Stimulated activated CD4-positive, alpha-beta T cell treated with anti-CD3 and anti-CD28 coated beads, Interleukin-1b, Interleukin-23, amount 100 ng/mL, for 4 hours (primary cell): ENCODE measurements around the gene DGKA.

Experiments
- DNase-seq, 2 donors: peaks; one replicate each; pipeline ENCODE4 v3.0.0-alpha.2; 2020; ENCODE audit warnings: low read depth in 2 of 2

Gene DGKA

DNA sequence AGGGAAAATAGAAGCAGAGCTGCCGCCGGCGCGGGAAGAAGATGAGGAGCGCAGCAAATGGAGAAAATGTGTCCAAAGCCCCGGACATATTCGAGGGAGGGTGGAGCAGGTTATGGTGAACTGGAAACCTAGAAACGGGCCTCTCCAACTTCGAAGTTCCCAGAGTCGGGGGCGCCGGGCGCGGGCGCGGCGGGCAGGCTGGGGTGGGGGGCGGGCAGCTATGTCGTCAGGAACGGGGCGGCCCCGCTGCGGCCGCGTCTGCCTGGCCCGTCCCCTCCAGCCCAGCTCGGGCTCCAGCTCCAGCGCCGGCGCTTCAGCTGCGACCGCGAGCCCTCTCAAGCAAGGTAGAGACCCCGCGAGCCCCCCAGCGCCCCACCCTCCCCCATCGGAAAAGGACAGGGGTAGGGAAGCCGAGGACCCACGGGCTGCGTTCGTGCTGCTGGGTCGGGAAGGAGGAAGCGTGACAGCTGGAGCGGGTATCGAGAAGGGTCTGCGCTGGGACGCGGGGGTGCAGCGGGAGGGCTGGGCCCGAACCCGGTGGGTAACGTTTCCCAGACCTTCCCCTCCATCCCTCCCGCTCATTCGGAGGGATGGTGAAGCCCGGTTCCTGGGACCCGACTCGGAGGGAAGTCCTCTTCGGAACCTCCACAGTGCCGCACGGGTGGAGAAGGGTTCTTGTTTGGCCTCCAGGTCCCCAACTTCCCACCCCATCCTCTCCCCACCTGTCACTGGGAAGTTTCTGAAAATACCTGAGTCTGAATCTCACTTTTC lies 1.0 kb downstream of the DGKA start:
- DNase-seq, result no peak

DNA sequence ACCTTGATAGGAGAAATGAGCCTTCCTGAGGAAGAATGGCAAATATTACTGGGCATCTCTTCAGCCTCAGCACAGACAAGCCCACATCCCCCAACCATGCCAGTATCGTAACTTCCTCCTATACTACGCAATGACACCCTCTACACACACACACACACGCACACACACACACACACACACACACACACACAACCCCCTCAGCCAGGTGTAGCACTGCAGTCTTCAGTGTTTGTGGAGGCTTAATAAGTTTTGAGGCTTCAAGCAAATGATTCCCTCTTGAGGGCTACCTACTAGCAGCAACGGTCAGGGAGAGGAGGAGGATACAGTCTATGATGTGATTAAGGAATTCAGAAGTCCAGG lies 1.6 kb downstream of the DGKA start:
- no peak for DNase-seq

DNA sequence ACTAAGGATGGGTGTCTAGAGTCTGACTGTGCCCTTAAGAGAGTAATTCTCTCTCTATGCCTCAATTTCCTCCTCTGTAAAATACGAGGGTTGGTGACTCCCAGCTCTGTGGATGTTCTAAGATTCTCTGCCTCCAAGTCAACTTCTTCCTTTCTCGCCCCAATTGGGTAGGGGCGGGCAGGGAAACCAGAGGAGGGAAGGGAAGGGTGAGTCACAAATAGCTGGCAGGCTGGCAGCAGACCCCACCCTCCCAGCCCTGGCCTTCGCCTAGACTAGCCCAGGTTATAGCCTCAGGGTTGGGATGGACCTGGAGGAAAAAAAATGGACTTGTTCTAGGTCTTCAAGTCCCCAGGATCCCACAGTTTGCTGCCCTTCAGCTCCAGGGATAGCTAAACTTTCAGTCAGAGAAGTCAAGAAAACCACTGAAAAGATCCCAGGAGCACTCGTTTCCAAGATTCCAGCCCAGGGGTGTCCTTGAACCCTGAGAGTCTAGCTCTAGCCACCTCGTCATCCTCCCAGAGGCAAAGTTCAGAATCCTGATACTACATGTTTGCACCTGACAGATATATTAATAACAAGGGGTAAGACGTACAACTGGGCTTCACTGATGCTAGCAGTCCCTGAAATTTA lies 2.3 kb downstream of the DGKA start:
- DNase-seq, result no peak

DNA sequence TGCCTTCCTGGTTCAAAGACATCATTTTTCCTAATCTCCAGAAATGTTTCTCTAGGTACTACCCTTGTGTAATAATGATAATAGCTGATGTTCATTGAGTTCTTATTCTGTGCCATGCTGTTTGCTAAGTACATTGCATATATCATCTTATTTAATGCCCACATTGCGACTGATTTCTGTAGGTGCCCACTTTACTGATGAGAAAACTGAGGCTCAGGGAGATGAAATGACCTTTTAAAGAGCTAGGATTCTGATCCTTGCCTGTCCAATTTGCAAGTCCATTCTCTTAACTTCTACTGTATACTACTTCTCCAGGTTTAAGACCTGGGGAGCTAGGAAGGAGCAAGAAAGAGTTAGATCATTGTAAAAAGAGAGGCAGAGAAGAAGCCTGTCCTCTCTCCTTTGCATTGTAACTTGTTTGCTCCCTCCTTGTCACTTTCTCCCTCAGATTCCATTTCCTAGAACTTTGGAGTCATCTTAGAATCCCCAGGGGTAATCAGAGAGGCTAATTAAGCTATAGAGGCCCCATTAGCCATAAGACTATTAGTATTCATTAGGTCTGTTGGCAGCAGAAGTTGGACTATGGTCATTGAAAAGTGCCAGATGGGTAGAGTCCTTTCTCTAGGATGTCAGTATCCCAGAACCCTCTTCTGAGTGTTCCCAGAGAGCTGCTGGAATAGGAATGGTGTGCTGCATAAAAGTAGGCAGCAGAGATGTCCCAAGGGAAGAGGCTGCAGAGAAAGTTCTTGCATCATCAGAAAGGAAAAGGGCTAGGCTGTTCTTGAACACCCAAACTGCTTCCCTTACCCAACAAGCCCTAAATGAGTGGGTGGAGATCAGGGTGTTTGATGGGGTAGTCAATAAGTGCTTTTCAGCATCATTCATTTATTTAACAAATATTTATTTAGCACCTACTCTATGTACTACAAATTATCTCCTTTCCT lies 3.1 kb downstream of the DGKA start:
- DNase-seq, result no peak

DNA sequence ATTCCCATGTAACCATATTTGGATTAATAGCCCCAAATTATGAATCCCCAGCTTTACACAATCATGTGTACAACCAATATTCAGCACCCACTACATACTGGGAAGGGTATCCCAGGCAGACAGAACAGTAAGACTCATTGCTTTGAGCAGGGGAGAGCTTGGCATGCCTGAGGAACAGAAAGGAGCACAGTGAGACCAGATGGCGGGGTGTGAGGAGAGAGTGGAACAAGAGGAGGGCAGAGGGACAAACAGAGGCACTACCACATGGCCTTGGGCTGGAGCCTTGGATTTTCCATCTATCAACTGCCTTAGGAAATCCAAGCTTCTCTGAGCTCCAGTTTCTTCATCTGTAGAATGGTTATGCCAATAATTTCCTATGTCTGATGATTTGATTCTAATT lies 3.8 kb downstream of the DGKA start:
- DNase-seq, result no peak

DNA sequence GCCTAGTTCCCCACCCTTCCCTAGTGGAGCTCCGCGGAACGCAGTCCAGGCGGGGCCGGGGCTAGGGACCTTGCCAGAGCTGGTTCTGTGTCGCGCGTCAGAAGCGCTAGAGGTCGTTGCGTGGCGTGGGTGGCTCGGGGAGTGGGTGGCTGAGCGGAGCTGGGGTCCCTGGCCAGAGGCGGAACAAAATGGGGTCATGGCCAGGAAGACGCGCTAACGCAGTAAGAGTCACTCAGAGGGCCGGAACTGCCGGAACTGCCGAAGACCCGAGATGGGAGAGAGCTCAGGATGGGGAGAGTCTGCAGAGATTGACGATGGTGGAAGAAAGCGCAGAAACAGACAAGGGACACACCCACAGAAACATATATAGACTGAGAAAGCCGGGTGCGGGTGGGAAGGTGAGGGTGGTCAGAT lies 4.8 kb downstream of the DGKA start:
- DNase-seq, result no peak

DNA sequence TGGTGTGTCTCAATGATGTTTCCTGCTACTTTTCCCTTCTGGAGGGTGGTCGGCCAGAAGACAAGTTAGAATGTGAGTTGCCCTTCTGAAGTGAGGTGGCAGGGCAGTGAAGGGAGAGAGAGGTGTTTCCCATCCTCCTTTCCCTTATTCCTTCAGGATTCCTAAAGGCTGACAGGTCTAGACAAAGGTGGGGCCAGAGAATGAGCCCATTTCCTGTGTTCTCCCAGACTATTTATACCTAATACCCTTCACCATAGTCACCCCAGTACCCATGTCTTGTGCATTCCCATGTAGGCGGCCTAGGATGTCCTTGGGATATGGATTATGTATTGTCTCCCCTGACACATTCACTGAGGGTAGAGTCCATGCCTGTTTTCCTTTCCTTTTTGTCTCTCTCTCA lies 7.0 kb downstream of the DGKA start:
- DNase-seq, result no peak

DNA sequence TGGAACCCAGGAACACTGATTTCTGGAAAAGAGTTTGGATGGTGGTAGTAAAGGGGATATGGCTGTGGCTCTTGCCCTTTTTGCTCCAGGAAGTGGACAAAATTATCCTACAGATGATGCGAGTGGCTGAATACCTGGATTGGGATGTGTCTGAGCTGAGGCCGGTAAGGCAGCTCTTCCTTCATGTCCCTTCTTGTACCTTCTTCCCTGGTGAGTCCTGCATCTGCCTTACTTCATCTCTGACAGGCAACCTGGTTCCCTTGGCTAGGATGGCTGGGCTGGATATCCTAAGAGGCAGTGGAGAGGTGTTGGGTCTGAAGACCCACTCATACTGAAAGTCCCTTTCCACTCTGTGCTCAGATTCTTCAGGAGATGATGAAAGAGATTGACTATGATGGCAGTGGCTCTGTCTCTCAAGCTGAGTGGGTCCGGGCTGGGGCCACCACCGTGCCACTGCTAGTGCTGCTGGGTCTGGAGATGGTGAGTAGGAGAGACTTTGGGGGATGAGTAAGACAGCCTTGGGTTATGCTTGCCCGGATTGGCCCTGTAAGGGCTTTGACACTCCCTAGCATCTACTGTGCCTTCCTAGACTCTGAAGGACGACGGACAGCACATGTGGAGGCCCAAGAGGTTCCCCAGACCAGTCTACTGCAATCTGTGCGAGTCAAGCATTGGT lies 8.0 kb downstream of the DGKA start:
- no peak for DNase-seq

DNA sequence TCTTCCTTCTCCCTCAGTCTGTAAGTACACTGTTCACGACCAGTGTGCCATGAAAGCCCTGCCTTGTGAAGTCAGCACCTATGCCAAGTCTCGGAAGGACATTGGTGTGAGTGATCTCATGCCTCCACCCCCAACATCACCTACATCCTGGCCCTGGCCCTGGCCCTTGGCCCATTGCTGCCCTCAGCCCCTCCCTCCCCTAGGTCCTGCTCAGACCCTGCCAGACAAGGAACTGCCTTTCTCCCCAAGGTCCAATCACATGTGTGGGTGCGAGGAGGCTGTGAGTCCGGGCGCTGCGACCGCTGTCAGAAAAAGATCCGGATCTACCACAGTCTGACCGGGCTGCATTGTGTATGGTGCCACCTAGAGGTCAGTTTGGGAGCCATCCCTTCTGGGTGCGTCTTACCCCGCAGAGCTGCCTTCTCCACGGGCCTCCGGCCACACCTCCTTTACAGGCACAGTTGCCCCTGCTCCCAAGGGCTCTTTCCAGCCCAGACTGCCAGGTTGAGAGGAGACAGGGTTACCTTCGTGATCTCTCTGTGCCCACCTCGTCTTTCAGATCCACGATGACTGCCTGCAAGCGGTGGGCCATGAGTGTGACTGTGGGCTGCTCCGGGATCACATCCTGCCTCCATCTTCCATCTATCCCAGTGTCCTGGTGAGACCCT lies 9.2 kb downstream of the DGKA start:
- DNase-seq, result peak; percentile 65 to 74

DNA sequence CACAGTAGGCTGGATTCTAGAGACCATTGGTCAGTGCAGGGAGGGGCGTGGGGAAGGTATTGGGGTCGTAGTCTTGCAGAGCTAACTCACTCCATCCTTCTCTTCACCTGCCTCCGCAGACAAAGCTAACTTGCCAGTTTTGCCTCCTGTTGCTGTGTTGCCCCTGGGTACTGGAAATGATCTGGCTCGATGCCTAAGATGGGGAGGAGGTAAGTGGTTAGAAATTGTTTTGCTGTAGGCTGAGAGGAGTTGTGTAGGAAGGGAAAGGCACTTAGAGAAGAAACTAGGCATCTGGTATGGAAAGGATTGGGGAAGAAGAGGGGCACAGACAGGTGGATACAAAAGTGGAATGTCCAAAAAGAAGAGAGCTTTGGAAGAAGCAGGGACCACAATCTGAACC lies 11.1 kb downstream of the DGKA start:
- no peak for DNase-seq

DNA sequence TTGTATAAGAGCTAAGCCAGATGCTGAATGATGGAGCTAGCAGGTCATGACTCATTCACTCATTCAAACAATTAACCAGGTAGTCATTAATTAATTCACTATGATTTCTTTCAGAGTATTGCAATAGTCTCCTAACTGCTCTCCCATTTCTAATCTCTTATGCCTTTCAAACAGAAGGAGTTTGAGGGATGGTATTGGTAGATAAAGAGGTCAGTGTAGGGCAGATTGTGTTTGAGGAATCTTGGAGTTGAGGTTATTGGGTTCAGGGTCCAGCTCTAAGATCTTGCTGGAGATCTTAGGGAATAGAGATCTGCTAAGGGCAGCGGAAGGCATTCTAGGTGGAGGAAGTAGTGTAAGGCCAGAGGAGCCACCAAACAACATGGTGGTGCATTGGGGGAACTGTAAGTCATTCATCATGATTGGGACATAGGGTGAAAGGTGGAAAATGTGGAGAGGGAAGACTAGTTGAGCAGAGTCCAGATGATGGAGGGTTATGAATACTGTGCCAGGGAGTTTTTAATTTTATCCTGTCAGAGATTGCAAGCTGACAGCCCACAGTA lies 11.7 kb downstream of the DGKA start:
- no peak for DNase-seq

DNA sequence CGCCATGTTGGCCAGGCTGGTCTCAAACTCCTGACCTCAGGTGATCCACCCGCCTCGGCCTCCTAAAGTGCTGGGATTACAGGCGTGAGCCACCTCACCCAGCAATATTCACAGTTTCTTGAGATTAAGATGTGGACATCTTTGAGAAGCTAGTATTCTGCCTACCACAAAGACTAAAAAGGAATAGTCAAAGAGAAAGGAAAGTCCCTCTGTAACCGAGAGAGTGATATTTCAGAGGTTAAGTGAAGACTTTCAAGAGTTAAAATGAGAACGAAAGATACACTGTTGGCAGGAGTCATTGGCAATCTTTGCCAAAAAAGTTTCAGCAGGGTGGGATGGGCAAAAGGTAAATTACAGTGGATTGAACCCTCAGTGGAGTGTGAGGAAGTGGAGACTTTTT lies 15.6 kb downstream of the DGKA start:
- DNase-seq, result no peak

DNA sequence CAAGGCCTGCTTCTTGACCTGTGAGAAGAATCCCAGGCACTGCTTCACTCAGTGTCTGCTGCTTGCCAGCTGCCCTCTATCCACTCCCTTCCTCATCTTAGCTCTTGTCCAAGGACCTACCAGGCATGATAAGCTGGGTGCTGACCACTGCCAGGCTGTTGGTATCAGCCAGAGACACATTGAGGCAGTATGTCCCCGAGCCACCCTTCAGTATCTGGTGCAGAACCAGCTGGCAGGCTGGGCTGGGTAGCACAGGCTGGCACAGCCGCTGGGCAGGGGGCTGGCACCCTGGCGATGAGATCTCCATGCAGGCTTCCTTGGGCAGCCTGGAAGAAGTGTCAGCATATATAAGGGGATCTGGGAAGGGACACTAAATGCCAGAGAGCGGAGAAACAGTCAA lies 24.4 kb downstream of the DGKA start:
- no peak for DNase-seq

DNA sequence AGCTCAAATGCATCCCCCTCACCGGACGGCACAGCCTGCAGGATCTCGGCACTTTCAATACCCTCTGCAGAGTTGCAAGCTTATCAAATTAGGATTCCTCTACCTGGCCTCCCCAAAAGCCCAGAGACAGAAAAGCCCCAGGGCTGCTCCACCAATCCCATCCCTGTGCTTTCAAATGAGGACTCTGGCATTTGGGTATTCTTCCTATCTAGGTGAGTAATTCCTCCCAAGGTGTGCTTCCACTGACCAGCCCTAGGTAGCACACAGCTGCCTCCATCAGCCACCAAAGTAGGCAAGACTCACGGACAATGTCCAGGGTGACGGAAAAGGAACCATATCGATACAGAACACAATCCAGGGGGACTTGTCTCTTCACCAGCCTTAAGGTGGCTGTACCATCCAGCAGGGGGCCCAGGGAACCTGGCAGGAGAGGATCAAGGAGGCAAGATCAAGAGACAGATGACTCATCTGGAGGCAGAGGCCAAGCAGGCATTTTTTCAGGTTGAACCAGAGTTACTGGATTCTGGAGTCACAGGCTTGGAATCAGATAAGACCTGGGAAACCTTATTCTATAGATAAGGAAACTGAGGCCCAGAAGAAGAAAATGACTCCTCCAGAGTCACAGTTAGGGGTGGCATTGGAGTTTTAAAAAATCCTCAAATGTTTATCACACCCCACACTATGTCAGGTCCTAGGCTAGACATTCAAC lies 25.0 kb downstream of the DGKA start:
- peak in 1 of 2 donors; percentile 35 for DNase-seq

DNA sequence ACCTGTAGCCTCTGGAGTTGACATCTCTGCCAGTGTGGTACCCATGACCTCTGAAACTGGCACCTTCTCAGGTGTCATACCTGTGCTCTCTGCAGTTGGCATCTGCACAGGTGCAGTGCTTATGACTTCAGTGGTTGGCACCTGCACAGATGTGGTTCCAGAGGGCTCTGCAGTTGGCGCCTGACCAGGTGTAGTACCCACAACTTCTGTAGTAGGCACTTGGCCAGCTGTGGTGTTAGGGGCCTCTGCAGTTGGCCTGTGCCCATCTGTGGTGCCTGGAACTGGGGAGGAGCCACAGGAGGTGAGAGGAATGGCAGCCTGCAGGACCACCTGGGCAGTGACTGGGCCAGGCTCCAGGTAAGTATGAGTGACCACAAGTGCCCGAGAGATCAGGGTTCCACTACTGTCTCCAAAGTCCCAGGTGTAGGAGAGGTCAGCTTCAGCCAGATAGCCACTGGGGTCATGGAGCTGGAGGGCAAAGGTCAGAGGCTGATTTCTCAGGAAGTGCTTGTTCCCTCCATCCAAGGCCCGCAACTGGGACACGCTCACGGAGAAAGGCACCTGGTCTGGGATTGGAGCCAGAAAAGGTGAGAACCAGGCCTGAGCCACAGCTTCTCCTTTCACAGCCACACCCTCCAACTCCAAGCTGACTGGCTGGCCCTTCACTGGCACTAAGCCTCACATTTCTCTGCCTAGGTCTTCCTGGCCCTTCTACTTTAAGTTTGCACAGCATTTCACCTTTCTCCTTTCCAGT lies 26.3 kb downstream of the DGKA start:
- DNase-seq, result no peak

DNA sequence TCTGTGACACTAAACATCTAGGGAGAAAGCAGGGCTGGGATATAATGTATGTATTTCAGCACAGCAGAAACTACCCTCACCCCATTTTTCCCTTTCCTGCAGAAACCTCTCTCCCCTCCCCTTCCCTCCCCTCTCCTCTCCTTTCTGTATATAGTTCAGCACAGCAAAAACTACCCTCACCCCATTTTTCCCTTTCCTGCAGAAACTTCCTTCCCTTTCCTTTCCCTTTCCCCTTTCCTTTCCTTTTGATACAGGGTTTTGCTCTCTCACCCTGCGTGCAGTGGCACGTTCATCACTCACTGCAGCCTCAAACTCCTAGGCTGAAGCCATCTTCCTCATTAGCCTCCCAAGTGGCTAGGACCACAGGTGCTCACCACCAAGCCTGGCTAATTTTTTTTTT lies 32.8 kb downstream of the DGKA start:
- DNase-seq, result no peak

DNA sequence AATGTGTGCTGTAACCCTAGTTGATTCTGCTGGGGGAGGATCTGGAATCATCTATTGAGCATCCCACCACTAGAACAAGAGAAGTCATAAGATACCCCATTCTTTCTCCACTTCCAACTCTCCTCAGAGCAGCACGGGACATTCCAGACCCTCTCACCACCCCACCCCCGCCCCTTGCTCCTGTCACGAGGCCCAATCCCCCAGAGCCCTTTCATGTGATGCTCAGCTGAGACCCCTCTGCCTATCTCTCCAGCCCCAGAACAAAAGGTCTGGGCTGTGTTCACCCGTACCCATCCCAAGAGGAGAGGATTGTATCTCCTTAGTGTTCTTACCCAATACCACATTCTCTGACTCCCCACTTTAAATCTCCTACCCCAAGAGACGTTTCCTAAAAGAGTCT lies 34.3 kb downstream of the DGKA start:
- DNase-seq, result no peak

DNA sequence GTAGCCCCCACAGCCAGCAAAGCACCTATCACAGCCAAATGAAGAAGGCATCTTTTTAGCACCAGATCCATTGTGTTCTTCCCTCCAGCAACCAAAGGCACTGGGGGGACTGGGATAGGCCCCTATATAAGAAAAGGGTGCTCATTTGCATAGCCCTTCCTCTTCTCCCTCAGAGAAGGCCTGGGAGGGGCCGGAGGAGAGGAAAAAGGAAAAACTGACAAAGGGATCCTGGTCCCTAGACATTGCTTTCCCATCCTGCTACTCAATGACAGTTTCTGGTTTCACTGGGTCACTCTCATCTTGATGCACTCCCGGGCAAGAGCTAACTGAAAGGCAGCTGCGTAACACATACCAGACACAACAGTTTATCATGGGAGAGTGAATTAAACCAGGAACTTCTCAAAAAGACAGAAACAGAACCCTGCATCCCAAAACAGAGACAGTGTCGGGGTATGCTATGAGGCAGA lies 35.0 kb downstream of the DGKA start, which contains the start of gene PMEL:
Gene PMEL, minus strand, starts transcription at position 102 of the 467 bp plus-strand sequence. Its CDS starts 31 bp downstream, at position 71.
- no peak for DNase-seq
